ENCODE data around the gene FAM83F.

DNA sequence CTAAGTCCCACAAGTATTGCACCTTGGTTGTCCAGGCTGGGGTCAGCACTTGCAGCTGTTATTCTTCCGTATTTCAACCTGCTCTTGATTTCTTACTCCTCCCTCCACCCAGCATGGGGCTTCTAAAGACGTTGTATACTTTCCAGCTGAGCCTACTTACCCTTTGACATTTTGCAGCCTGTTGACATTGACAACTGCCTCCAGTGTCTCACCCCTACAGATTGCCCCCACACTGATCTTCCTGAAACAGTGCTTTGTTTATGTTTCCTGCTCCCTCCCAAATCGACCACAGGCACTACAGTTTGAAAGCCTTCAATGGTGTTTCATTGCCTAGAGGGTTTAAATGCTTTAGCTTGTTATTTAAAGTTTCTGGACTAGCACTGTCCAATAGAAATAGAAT lies 56.6 kb downstream of the FAM83F start:
- no peak for TF ChIP-seq POLR2AphosphoS5 (IDR thresholded peaks at IDR 0.05; ENCODE audit: low read depth, low read length)
- no peak for TF ChIP-seq TAF1 (IDR thresholded peaks at IDR 0.05; ENCODE audit: borderline replicate concordance, insufficient read depth, low read length)

Data from PFSK-1 (cell line).